Keratinocyte (primary cell): Measurements from ENCODE around the gene EIF6. TPM values are rescaled to one million over a fixed set of nuclear protein-coding genes. Genes with fewer than 3 reads are reported as not detected.

Source experiments
- DNase-seq: peaks from one replicate; pipeline ENCODE4 v3.0.0-alpha.2; 2011; ENCODE audit warnings: low read depth, missing footprints, low spot score
- FAIRE-seq: peaks from 2 replicates; lab custom pipeline; 2011; peaks lifted over from hg19 to GRCh38; lab: Jason Lieb, UNC
- H2AFZ ChIP-seq: 2 replicates; pipeline ENCODE4 v1.6.0; 2012; ENCODE audit warnings: low read length, control low read depth, inconsistent platforms; ENCODE audit not compliant: control insufficient read depth
- H3K27ac ChIP-seq: 2 replicates; pipeline ENCODE4 v1.5.1; 2011; ENCODE audit warnings: low read length; ENCODE audit not compliant: control insufficient read depth, insufficient read depth
- H3K27me3 ChIP-seq: 3 replicates; pipeline ENCODE4 v1.6.0; 2011; ENCODE audit warnings: low read length; ENCODE audit not compliant: control insufficient read depth, insufficient read depth; ENCODE audit errors: extremely low read depth
- H3K36me3 ChIP-seq, 2 experiments: 2 replicates in 1 of 2; 3 replicates in 1 of 2; pipeline ENCODE4 v1.5.1; 2011; ENCODE audit warnings: low read length in 2 of 2, mild to moderate bottlenecking in 1 of 2; ENCODE audit not compliant: control insufficient read depth in 2 of 2, insufficient read depth in 2 of 2; ENCODE audit errors: extremely low read depth in 1 of 2
- H3K4me1 ChIP-seq: 3 replicates; pipeline ENCODE4 v1.5.1; 2011; ENCODE audit warnings: low read length; ENCODE audit not compliant: control insufficient read depth, insufficient read depth; ENCODE audit errors: extremely low read depth
- H3K4me2 ChIP-seq: 3 replicates; pipeline ENCODE4 v1.6.0; 2011; ENCODE audit warnings: low read depth, low read length; ENCODE audit not compliant: control insufficient read depth, insufficient read depth; ENCODE audit errors: extremely low read depth
- H3K4me3 ChIP-seq, 3 experiments: fragments of 200-600 bp in 1 of 3; sonication (generic) in 1 of 3; 2 replicates in 2 of 3; 3 replicates in 1 of 3; pipeline ENCODE4 v1.5.1; 2011 to 2016; ENCODE audit warnings: low read length in 3 of 3, mild to moderate bottlenecking in 3 of 3, control low read depth in 2 of 3, inconsistent platforms in 1 of 3, low read depth in 1 of 3, mixed read lengths in 1 of 3, mixed run types in 1 of 3, moderate library complexity in 1 of 3; ENCODE audit not compliant: control insufficient read depth in 2 of 3, insufficient read depth in 2 of 3; ENCODE audit errors: extremely low read depth in 1 of 3
- H3K79me2 ChIP-seq: 2 replicates; pipeline ENCODE4 v1.6.0; 2012; ENCODE audit warnings: low read length; ENCODE audit not compliant: control insufficient read depth, insufficient read depth
- H3K9ac ChIP-seq: 3 replicates; pipeline ENCODE4 v1.6.0; 2011; ENCODE audit warnings: low read length; ENCODE audit not compliant: control insufficient read depth, insufficient read depth; ENCODE audit errors: extremely low read depth
- H3K9me1 ChIP-seq: 3 replicates; pipeline ENCODE4 v1.6.0; 2011; ENCODE audit warnings: low read length; ENCODE audit not compliant: control insufficient read depth, insufficient read depth; ENCODE audit errors: extremely low read depth
- H3K9me3 ChIP-seq: 2 replicates; pipeline ENCODE4 v1.5.1; 2012; ENCODE audit warnings: low read depth, low read length; ENCODE audit not compliant: control insufficient read depth
- H4K20me1 ChIP-seq: 3 replicates; pipeline ENCODE4 v1.6.0; 2011; ENCODE audit warnings: low read length; ENCODE audit not compliant: control insufficient read depth, insufficient read depth; ENCODE audit errors: extremely low read depth
- CTCF ChIP-seq, 3 experiments: IDR thresholded peaks in 1 of 3; conservative IDR thresholded peaks in 1 of 3; optimal IDR thresholded peaks in 1 of 3; 2 replicates in 2 of 3; 3 replicates in 1 of 3; pipeline versions ENCODE3 to v1.5.1; 2011; ENCODE audit warnings: low read length in 3 of 3, mild to moderate bottlenecking in 3 of 3, moderate library complexity in 2 of 3, control low read depth in 1 of 3, inconsistent platforms in 1 of 3; ENCODE audit not compliant: insufficient read depth in 2 of 3; ENCODE audit errors: extremely low read depth in 1 of 3
- EZH2 ChIP-seq: IDR thresholded peaks from one replicate; pipeline ENCODE4 v1.6.1; 2012; ENCODE audit warnings: inconsistent platforms, mild to moderate bottlenecking, low read length, moderate library complexity
- dilution Hi-C: fragments of 300-500 bp; cut with MboI; formaldehyde crosslinking; loops from one replicate; pipeline ENCODE4 v1.7.0; 2020; ENCODE audit warnings: low sequenced_read_pairs; ENCODE audit not compliant: extremely low pct_ligation_motif_present
- polyA plus RNA-seq, 5 experiments: library from polyadenylated mRNA; depleted of rRNA in 3 of 5; stranded (reverse) in 3 of 5; stranded (forward) in 1 of 5; unstranded in 1 of 5; fragments of >200 nt; gene quantifications; 1 replicate in 1 of 5; 2 replicates in 3 of 5; 3 replicates in 1 of 5; pipeline versions ENCODE4 v1.2.1 to v1.2.3, GENCODE V29; 2011 to 2012; ENCODE audit warnings: missing spikeins in 2 of 5, low read depth in 1 of 5, low replicate concordance in 1 of 5

EIF6 gene
- polyA plus RNA-seq, 1 donor (not counting 4 experiments of a cell fraction or from before 2014, with no cell fraction given): 206 TPM

GRCh38 chr20:35332540-35333200 lies 48.1 kb upstream of the EIF6 start:
- Histone ChIP-seq H3K27me3 (no peaks in the 10 kb centered on the region), H3K4me3 (no peak overlapping the region), H3K27ac (no peak overlapping the region), H3K9ac (no peak overlapping the region), H3K9me3 (no peaks in the 10 kb centered on the region), H3K9me1 (no peaks in the 10 kb centered on the region), H3K36me3 (peaks cover 0 to 2% of the 10 kb centered on the region in 2 experiments), H2AFZ (no peak overlapping the region), H3K4me2 (no peak overlapping the region), H3K4me1 (peaks cover 17% of the 10 kb centered on the region), H3K79me2 (no peaks in the 10 kb centered on the region), H4K20me1 (no peaks in the 10 kb centered on the region)
- TF ChIP-seq EZH2 (no peak), CTCF (optimal IDR thresholded peaks at IDR 0.05 in 1 of 3, IDR thresholded peaks at IDR 0.05 in 1 of 3, conservative IDR thresholded peaks at IDR 0.05 in 1 of 3; ENCODE audit: extremely low read depth in 1 of 3, insufficient read depth in 2 of 3, low read length in 3 of 3) (no peak)
- dilution Hi-C loops: no loop called here
- DNase-seq (no peak), FAIRE-seq (no peak)

GRCh38 chr20:35329435-35330139 lies 45.0 kb upstream of the EIF6 start:
- Histone ChIP-seq H3K9ac (no peak overlapping the region), H3K9me1 (no peaks in the 10 kb centered on the region), H2AFZ (no peak overlapping the region), H3K27ac (peak overlapping the region; percentile 22), H3K4me1 (peaks cover 17% of the 10 kb centered on the region), H3K9me3 (no peaks in the 10 kb centered on the region), H3K36me3 (peaks cover 0 to 4% of the 10 kb centered on the region in 2 experiments), H3K4me3 (no peak overlapping the region), H3K79me2 (no peaks in the 10 kb centered on the region), H3K4me2 (no peak overlapping the region), H3K27me3 (no peaks in the 10 kb centered on the region), H4K20me1 (no peaks in the 10 kb centered on the region)
- FAIRE-seq (peak; percentile 5), DNase-seq (no peak)
- peak; percentile 76 to 89 (median 85) for TF ChIP-seq CTCF (optimal IDR thresholded peaks at IDR 0.05 in 1 of 3, IDR thresholded peaks at IDR 0.05 in 1 of 3, conservative IDR thresholded peaks at IDR 0.05 in 1 of 3; ENCODE audit: extremely low read depth in 1 of 3, insufficient read depth in 2 of 3, low read length in 3 of 3)
- TF ChIP-seq EZH2: no peak
- dilution Hi-C loops: no loop called here
